Epithelial cell of prostate (primary cell): ENCODE results near the gene TUBB8B.
"Not testable (repeated sequence)": the region's sequence is repeated elsewhere in the genome, so short reads cannot be mapped to it uniquely, and the experiment has no call there.

ENCODE experiments used
- DNase-seq: peaks from one replicate; pipeline ENCODE4 v3.0.0-alpha.2; 2011; ENCODE audit warnings: low read depth, low spot score
- H3K27ac ChIP-seq: fragments of 450-650 bp; 2 replicates; pipeline ENCODE4 v1.5.1; 2017; ENCODE audit warnings: mild to moderate bottlenecking

The TUBB8B gene

DNA sequence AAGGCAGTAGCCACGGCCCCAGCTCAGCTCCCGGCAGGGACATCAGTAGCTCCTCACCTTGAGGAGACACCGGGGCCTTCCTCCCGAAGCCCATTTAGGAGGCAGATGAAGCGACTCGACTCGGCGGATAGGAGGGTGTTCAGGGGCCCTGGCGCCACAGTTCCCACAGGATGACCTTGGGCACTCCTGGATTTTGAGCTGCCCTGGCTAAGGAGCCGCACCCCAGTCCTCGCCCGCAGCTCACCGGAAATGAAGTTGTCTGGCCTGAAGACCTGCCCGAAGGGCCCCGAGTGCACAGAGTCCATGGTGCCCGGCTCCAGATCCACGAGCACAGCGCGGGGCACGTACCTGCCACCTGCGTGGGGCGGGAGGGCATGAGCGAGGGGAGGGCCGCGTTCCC is 719 bp downstream of the TUBB8B start:
- H3K27ac ChIP-seq, DNase-seq: not testable (repeated sequence)

DNA sequence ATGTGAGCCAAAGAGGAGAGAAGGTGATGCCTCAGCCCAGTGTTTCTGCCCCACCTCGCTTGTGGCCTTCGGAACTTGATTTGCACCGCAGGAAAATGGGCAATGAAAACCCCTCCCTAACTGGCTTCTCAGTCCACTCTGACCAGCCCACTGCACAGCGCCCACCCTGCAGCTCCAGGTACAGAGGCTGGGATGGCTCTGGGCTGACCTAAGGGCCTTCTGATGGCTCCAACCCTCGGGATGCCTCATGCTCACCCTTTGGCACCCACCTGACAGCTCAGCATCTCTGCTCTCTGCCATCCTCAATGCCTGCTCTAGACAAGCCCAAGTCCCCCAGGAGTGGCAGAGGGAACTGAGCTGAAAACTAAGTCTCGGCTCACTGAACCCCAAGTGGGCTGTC is 36.2 kb downstream of the TUBB8B start:
- DNase-seq, H3K27ac ChIP-seq: not testable (repeated sequence)

DNA sequence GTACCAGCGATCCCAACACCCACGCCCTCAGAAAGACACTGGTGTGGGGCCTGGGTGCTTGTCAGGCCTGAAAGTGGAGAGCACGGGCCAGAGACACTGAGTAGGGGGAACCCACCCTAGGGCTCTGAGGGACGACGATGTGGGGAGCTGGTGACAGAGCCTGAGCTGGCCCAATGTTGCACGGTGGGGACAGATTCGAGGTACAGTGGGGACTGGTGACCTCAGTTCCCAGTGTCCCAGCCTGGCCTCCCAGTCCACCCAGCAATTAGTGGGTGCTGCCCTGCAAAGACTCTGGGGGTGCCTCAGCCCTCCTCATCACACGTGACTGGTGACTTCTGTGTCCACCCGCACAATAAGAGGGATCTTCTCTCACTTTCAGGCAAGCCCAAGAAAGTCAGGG is 36.6 kb downstream of the TUBB8B start:
- not testable (repeated sequence) for DNase-seq, H3K27ac ChIP-seq

DNA sequence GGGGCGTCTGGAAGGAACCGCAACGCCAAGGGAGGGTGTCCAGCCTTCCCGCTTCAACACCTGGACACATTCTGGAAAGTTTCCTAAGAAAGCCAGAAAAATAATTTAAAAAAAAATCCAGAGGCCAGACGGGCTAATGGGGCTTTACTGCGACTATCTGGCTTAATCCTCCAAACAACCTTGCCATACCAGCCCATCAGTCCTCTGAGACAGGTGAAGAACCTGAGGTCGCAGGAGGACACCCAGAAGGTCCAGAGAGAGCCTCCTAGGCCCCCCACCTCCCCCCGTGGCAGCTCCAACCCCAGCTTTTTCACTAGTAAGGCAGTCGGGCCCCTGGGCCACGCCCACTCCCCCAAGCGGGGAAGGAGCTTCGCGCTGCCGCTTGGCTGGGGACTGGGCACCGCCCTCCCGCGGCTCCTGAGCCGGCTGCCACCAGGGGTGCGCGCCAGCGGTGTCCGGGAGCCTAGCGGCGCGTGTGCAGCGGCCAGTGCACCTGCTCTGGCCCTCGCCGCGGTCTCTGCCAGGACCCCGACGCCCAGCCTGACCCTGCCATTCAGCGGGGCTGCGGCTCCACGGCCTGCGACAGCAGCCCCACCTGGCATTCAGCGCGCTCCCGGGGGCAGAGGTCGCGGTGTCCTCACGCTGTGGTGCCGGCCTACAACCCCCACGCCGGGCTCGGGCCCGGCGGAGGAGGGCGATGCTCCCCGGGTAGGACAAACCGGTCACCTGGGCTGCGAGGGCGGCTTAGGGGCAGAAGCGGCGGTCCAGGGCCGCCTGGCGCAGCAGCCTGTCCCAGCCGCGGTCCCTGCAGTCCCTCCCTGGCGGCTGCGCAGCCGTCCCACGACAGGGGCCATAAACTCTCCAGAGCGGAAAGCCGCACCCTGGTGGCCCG is 37.8 kb downstream of the TUBB8B start:
- not testable (repeated sequence) for DNase-seq, H3K27ac ChIP-seq

DNA sequence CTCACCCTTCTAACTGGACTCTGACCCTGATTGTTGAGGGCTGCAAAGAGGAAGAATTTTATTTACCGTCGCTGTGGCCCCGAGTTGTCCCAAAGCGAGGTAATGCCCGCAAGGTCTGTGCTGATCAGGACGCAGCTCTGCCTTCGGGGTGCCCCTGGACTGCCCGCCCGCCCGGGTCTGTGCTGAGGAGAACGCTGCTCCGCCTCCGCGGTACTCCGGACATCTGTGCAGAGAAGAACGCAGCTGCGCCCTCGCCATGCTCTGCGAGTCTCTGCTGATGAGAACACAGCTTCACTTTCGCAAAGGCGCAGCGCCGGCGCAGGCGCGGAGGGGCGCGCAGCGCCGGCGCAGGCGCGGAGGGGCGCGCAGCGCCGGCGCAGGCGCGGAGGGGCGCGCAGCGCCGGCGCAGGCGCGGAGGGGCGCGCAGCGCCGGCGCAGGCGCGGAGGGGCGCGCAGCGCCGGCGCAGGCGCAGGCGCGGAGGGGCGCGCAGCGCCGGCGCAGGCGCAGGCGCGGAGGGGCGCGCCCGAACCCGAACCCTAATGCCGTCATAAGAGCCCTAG is 38.7 kb downstream of the TUBB8B start:
- DNase-seq, H3K27ac ChIP-seq: not testable (repeated sequence)

DNA sequence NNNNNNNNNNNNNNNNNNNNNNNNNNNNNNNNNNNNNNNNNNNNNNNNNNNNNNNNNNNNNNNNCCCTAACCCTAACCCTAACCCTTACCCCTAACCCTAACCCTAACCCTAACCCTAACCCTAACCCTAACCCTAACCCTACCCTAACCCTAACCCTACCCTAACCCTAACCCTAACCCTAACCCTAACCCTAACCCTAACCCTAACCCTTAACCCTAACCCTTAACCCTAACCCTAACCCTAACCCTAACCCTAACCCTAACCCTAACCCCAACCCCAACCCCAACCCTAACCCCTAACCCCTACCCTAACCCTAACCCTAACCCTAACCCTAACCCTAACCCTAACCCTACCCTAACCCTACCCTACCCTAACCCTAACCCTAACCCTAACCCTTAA is 39.5 kb downstream of the TUBB8B start:
- not testable (repeated sequence) for DNase-seq, H3K27ac ChIP-seq
